ENCODE measurements around the gene PLEK2. TPM values are rescaled to one million over a fixed set of nuclear protein-coding genes. Genes with fewer than 3 reads are reported as not detected.

PLEK2 gene
- total and polyA plus RNA-seq, 2 experiments from 2014 or later = 1.0 to 2.2 TPM

DNA sequence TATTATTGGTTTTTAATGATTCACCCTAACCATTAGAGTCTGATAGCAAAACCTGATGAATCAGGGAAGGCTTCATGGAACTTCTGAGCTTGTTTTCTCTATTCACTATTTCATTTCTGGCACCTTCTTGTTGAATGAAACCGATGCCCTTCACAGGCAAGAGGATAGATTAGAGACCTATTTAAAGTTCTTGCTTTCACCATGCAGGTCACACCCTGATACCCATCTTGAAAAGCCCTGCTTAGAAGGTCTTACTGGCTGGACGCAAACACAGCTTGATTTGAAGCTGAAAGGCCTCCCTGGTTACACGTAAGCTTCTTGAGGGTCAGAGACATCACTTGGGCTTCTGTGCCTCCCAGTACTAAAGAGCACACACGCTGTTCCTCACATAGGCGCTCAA, 47.4 kb upstream of the PLEK2 start:
- ATAC-seq = no peak
- Histone ChIP-seq H3K4me3 (no peak overlapping the region), H3K9me2 (ENCODE audit: insufficient read depth) (no peaks in the 10 kb centered on the region), H3K4me1 (ENCODE audit: insufficient read depth) (peaks cover 5% of the 10 kb centered on the region; the same call in 1 of the 2 replicates), H4K20me1 (replicated peaks; ENCODE audit: insufficient read depth) (no peaks in the 10 kb centered on the region), H3K4me2 (no peak overlapping the region), H3K36me3 (ENCODE audit: insufficient read depth) (no peaks in the 10 kb centered on the region), H3K27ac (ENCODE audit: low read depth) (no peak overlapping the region), H3F3A (replicated peaks; ENCODE audit: low read depth) (no peaks in the 10 kb centered on the region), H2AFZ (peak overlapping the region; percentile 63; the same call in 1 of the 2 replicates), H3K79me2 (replicated peaks; ENCODE audit: insufficient read depth) (no peaks in the 10 kb centered on the region), H3K27me3 (ENCODE audit: insufficient read depth) (no peaks in the 10 kb centered on the region)
- no peaks in the 10 kb centered on the region for H3K36me3 Mint-ChIP-seq (ENCODE audit: low read depth)
- no peaks in the 10 kb centered on the region for H3K9me3 Mint-ChIP-seq
- TF ChIP-seq, protein P1, sequence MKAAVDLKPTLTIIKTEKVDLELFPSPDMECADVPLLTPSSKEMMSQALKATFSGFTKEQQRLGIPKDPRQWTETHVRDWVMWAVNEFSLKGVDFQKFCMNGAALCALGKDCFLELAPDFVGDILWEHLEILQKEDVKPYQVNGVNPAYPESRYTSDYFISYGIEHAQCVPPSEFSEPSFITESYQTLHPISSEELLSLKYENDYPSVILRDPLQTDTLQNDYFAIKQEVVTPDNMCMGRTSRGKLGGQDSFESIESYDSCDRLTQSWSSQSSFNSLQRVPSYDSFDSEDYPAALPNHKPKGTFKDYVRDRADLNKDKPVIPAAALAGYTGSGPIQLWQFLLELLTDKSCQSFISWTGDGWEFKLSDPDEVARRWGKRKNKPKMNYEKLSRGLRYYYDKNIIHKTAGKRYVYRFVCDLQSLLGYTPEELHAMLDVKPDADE (IDR thresholded peaks at IDR 0.05) = no peak
- no peak for TF ChIP-seq NANOG (IDR thresholded peaks at IDR 0.05; ENCODE audit: borderline replicate concordance)
- TF ChIP-seq STAT1 (IDR thresholded peaks at IDR 0.05; ENCODE audit: unreplicated experiment) = no peak
- no peak for TF ChIP-seq CREB1 (CRISPR knock-in tag; IDR thresholded peaks at IDR 0.05; ENCODE audit: low read depth)
- TF ChIP-seq EZH2 (IDR thresholded peaks at IDR 0.05; ENCODE audit: low read depth, unreplicated experiment) = no peak
- TF ChIP-seq, protein P2, sequence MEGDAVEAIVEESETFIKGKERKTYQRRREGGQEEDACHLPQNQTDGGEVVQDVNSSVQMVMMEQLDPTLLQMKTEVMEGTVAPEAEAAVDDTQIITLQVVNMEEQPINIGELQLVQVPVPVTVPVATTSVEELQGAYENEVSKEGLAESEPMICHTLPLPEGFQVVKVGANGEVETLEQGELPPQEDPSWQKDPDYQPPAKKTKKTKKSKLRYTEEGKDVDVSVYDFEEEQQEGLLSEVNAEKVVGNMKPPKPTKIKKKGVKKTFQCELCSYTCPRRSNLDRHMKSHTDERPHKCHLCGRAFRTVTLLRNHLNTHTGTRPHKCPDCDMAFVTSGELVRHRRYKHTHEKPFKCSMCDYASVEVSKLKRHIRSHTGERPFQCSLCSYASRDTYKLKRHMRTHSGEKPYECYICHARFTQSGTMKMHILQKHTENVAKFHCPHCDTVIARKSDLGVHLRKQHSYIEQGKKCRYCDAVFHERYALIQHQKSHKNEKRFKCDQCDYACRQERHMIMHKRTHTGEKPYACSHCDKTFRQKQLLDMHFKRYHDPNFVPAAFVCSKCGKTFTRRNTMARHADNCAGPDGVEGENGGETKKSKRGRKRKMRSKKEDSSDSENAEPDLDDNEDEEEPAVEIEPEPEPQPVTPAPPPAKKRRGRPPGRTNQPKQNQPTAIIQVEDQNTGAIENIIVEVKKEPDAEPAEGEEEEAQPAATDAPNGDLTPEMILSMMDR (conservative IDR thresholded peaks at IDR 0.05; ENCODE audit: low read depth in 2 of 2) = no peak
- TF ChIP-seq ZNF114 (CRISPR knock-in tag; IDR thresholded peaks at IDR 0.05) = no peak
- TF ChIP-seq, protein P3, sequence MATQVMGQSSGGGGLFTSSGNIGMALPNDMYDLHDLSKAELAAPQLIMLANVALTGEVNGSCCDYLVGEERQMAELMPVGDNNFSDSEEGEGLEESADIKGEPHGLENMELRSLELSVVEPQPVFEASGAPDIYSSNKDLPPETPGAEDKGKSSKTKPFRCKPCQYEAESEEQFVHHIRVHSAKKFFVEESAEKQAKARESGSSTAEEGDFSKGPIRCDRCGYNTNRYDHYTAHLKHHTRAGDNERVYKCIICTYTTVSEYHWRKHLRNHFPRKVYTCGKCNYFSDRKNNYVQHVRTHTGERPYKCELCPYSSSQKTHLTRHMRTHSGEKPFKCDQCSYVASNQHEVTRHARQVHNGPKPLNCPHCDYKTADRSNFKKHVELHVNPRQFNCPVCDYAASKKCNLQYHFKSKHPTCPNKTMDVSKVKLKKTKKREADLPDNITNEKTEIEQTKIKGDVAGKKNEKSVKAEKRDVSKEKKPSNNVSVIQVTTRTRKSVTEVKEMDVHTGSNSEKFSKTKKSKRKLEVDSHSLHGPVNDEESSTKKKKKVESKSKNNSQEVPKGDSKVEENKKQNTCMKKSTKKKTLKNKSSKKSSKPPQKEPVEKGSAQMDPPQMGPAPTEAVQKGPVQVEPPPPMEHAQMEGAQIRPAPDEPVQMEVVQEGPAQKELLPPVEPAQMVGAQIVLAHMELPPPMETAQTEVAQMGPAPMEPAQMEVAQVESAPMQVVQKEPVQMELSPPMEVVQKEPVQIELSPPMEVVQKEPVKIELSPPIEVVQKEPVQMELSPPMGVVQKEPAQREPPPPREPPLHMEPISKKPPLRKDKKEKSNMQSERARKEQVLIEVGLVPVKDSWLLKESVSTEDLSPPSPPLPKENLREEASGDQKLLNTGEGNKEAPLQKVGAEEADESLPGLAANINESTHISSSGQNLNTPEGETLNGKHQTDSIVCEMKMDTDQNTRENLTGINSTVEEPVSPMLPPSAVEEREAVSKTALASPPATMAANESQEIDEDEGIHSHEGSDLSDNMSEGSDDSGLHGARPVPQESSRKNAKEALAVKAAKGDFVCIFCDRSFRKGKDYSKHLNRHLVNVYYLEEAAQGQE (IDR thresholded peaks at IDR 0.05; ENCODE audit: unreplicated experiment) = no peak
- TF ChIP-seq, protein P4, sequence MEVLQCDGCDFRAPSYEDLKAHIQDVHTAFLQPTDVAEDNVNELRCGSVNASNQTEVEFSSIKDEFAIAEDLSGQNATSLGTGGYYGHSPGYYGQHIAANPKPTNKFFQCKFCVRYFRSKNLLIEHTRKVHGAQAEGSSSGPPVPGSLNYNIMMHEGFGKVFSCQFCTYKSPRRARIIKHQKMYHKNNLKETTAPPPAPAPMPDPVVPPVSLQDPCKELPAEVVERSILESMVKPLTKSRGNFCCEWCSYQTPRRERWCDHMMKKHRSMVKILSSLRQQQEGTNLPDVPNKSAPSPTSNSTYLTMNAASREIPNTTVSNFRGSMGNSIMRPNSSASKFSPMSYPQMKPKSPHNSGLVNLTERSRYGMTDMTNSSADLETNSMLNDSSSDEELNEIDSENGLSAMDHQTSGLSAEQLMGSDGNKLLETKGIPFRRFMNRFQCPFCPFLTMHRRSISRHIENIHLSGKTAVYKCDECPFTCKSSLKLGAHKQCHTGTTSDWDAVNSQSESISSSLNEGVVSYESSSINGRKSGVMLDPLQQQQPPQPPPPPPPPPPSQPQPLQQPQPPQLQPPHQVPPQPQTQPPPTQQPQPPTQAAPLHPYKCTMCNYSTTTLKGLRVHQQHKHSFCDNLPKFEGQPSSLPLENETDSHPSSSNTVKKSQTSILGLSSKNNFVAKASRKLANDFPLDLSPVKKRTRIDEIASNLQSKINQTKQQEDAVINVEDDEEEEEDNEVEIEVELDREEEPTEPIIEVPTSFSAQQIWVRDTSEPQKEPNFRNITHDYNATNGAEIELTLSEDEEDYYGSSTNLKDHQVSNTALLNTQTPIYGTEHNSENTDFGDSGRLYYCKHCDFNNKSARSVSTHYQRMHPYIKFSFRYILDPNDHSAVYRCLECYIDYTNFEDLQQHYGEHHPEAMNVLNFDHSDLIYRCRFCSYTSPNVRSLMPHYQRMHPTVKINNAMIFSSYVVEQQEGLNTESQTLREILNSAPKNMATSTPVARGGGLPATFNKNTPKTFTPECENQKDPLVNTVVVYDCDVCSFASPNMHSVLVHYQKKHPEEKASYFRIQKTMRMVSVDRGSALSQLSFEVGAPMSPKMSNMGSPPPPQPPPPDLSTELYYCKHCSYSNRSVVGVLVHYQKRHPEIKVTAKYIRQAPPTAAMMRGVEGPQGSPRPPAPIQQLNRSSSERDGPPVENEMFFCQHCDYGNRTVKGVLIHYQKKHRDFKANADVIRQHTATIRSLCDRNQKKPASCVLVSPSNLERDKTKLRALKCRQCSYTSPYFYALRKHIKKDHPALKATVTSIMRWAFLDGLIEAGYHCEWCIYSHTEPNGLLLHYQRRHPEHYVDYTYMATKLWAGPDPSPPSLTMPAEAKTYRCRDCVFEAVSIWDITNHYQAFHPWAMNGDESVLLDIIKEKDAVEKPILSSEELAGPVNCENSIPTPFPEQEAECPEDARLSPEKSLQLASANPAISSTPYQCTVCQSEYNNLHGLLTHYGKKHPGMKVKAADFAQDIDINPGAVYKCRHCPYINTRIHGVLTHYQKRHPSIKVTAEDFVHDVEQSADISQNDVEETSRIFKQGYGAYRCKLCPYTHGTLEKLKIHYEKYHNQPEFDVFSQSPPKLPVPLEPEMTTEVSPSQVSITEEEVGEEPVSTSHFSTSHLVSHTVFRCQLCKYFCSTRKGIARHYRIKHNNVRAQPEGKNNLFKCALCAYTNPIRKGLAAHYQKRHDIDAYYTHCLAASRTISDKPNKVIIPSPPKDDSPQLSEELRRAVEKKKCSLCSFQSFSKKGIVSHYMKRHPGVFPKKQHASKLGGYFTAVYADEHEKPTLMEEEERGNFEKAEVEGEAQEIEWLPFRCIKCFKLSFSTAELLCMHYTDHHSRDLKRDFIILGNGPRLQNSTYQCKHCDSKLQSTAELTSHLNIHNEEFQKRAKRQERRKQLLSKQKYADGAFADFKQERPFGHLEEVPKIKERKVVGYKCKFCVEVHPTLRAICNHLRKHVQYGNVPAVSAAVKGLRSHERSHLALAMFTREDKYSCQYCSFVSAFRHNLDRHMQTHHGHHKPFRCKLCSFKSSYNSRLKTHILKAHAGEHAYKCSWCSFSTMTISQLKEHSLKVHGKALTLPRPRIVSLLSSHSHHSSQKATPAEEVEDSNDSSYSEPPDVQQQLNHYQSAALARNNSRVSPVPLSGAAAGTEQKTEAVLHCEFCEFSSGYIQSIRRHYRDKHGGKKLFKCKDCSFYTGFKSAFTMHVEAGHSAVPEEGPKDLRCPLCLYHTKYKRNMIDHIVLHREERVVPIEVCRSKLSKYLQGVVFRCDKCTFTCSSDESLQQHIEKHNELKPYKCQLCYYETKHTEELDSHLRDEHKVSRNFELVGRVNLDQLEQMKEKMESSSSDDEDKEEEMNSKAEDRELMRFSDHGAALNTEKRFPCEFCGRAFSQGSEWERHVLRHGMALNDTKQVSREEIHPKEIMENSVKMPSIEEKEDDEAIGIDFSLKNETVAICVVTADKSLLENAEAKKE (CRISPR knock-in tag; IDR thresholded peaks at IDR 0.05) = no peak
- no peak for TF ChIP-seq EZH2phosphoT487 (IDR thresholded peaks at IDR 0.05; ENCODE audit: unreplicated experiment)
- TF ChIP-seq JUNB (IDR thresholded peaks at IDR 0.05; ENCODE audit: unreplicated experiment) = no peak
- H3K4me3 Mint-ChIP-seq = no peak overlapping the region
- H3K27ac Mint-ChIP-seq = no peak overlapping the region
- DNase-seq (ENCODE audit: low spot score) = no peak
- H3K27me3 Mint-ChIP-seq (ENCODE audit: insufficient read depth, low read depth, poor library complexity) = peaks cover 14% of the 10 kb centered on the region
- H3K4me1 Mint-ChIP-seq = peaks cover 7% of the 10 kb centered on the region
